Cardiac septum (tissue), 1 donor: Measurements from ENCODE around the gene FAM167B. TPM values are rescaled to one million over a fixed set of nuclear protein-coding genes. Genes with fewer than 3 reads are reported as not detected.
A peak's percentile ranks its signal among the peaks of the same experiment; 100 is the strongest.

Experiments used
- DNase-seq: peaks from one replicate; pipeline ENCODE4 v3.0.0-alpha.2; 2020; ENCODE audit warnings: low spot score
- intact Hi-C: fragments of 100-400 bp; cut with DNase I; formaldehyde crosslinking; loops from one replicate; pipeline ENCODE4 v1.14.0; 2022
- long read RNA-seq: library from polyadenylated mRNA; unstranded; transcript quantifications from one replicate; pipeline ENCODE4 v2.0.0, GENCODE V29; 2021
- total RNA-seq: library from RNA; stranded (reverse); fragmentation: NEBNext Ultra II Directional; extraction: Animal tissue kit (Norgen Biotek cat#: 25700); gene quantifications from one replicate; pipeline ENCODE4 v1.2.1, GENCODE V29; 2021
- donor health status: DM: no; HTN: no; CAD: no.

FAM167B gene
- 5.4 TPM for total RNA-seq
- long read RNA-seq, partial matches to known transcripts, result 0 of 2 reads
- long read RNA-seq, other reads (novel, unspliced or antisense), result 0 of 2 reads

DNA sequence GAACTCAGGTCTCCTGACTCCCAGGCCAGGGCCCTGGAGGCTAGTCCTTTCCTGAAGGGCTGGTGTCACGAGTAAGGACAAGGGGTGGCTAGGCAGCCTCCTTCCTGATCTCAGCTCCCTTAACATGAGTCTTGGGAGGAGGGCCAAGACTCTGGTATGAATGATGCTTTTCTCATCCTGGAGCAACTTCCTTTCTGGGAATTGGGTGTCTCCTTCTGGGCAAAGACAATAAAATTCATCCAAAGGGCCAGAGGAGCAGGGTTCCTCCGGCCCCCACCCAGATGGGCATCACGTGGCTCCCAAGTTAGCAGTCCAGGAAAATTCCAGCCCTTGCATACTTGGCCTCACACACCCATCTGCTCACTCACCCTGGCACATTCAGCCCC is at the start of gene FAM167B:
Gene FAM167B (plus strand): TSS at position 335 of the 386 bp plus-strand sequence. CDS start 200 bp downstream, outside the sequence.
- DNase-seq, result peak; percentile 79
- intact Hi-C loops, result no loop called here

DNA sequence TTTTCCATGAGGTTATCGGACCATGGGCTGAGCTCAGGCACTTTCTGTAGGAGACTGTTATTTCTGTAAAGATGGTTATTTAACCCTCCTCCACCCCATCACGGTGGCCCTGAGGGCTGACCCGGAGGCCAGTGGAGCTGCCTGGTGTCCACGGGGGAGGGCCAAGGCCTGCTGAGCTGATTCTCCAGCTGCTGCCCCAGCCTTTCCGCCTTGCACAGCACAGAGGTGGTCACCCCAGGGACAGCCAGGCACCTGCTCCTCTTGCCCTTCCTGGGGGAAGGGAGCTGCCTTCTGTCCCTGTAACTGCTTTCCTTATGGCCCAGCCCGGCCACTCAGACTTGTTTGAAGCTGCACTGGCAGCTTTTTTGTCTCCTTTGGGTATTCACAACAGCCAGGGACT is 49.2 kb upstream of the FAM167B start:
- DNase-seq, result no peak
- intact Hi-C loops, result loop anchor here (5.0 kb wide), 1 partner anchor 91 kb away; the partner anchor contains the start of gene KPNA6

DNA sequence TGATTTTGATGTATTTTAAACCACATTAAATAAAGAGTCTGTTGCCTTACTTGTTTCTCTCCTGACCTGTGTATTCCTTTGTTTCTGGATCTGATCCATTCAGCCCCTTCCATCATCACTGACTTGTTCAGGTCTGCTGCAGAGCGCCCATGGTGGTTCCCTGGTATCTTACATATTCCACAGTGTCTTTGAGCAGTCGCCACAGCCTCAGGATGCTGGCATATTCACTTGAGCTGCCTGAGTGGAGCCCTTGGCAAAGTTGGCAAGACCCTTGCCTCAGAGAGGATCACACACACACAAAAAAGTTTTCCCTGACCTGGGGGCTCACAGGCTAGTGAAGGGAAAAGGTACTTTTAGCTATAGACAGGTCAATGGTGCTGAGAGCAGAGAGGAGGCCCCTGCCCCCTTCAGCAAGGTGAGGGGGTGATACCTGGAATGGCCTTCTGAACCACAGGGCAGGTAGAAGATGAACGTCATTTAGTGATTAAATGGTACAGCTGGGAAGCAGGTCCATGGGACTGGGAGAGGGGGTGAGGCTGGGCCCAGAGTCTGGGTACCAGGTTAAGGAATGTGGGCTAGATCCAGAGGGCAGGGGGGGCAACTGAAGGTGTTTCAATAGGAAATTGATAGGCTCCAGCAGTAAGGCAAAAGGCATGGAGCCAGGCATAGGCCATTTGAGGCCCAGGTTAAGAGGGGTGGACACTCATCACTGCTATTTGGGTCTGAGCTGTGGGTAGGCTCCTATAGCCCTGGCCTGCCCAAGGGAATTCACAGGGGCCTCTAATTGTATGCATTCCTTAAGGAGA is 48.6 kb upstream of the FAM167B start:
- intact Hi-C loops, result loop anchor here (5.0 kb wide), 1 partner anchor 91 kb away; the partner anchor contains the start of gene KPNA6
- DNase-seq, result no peak

DNA sequence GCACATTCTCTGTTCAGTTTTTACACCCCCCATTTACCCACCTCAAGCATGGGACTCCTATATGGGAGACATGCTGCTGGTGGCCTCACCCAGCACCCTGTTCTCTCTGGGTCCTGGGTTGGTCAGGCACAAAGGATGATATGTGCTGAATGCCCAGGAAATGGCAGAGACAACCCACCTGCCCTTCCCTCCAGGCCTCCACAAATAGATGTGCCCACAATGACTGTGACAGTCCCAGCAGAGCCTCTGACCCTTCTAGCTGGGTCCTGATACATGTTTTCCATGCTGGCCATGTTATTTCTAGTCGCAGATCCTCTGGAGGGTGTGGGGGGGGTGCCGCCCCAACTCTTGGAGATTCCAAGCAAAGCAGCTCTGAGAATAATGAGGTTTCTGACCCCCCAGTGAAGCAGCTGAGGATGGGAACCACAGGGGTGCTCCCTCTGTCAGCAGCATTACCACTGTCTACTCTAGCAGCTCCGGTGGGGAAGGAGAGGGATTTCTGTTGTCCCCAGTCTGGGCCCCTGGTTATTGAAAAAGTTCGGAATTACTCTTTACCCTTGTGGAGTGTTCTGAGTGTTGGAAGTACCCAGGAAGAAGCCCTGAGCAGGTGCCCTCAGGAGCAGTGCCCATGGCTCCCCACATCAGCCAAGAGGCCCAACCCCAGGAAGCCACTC is 47.8 kb upstream of the FAM167B start:
- DNase-seq, result no peak
- intact Hi-C loops, result loop anchor here (5.0 kb wide), 1 partner anchor 92 kb away; the partner anchor contains the start of gene KPNA6

DNA sequence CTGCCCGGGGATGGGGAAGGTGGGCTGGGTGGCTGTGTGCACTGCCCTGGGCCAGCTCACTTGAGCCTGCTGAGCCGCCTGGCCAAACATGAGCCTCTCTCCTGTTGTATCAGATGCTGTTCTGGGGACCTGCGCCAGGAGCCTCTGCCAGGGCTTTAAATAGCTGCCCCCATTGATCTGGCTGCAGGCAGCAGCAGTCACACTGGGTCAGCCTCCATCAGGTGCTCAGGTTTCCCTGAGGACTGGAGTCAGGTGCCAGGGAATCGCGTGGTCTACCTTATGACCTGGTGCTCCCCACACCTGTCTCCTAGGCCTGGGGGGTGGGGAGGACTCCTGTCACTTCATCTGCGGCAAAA is 47.3 kb upstream of the FAM167B start:
- intact Hi-C loops, result loop anchor here (5.0 kb wide), 1 partner anchor 92 kb away; the partner anchor contains the start of gene KPNA6
- peak; percentile 84 for DNase-seq

DNA sequence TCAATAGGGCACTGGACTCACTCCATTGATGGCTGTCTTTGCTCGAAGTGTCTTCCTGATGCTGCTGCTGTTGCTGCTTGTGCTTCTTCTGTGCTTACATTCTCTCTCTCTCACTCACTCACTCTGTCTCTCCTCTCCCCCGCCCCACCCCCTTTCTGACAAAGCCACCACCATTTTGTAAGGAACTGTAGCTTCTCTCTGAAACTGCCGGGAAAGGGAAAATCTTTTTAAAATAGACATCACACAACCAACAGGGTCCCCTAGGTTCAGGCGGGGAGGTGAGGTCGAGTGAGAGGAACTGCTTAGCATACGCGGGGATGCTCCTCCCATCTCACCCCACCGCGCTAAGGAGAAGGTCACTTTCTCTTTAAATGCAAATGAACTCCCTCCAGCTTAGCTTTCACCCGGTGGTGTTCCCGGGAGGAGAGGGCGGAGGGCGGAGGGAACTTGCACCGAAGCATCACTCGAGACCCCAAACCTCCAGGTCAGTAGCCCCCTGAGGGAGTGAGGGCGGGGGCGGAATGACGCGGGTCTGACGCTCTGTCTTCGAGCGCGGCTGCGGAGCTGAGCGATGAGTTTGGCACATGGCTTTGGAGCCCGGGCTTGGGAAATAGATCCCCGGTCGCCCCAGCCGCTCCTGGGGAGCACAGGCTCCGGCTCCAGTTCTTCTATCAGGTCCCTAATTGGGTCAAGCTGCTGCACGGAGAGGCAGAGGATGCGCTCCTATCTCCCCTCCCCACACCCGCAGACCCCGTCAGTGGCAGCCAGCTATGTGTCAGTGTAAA is 46.6 kb upstream of the FAM167B start, which contains the start of gene CCDC28B:
Gene CCDC28B (plus strand): TSS at position 370 of the 785 bp plus-strand sequence. CDS start 1,341 bp downstream, outside the sequence.
- DNase-seq, result peak; percentile 82
- intact Hi-C loops, result no loop called here

DNA sequence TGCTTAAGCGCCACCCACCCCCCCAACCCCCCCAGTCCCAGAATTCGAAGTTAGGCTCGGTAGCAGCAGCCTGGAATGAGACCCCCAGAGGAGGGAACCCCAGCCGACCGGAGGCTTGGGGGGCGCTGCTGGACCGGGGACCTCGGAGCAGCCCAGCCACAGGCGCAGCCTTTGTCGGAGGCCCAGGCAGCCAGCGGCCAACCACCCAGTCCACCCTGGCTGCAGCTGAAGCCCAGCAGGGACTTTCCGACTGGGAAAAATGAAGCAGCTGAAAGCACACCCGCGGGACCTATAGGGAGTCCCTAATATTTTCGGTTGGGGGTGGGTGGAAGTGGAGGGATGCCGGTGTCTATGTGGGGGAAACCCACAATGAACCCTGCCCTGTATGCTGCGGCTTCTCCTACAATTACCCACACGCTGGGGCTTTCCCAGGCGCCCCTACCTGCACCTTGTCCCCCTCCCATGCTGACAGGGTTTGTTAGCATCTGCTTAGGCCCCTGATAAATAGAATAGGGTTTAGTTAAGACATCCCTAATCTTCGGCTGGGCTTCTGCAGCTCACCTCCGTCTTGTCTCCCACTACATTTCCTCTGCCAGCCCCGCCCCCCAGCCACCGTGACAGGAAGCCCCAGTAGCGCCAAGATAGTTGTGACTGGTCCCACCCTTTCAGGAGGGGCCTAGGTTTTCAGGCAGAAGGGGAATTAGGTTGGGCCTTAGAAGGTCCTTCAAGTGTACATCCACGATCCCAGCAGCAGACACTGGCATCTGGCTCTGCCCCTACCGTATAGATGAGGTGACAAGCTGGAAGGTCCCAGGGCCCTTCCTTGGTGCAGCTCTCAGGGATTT is 45.8 kb upstream of the FAM167B start:
- peak; percentile 87 for DNase-seq
- intact Hi-C loops, result no loop called here

DNA sequence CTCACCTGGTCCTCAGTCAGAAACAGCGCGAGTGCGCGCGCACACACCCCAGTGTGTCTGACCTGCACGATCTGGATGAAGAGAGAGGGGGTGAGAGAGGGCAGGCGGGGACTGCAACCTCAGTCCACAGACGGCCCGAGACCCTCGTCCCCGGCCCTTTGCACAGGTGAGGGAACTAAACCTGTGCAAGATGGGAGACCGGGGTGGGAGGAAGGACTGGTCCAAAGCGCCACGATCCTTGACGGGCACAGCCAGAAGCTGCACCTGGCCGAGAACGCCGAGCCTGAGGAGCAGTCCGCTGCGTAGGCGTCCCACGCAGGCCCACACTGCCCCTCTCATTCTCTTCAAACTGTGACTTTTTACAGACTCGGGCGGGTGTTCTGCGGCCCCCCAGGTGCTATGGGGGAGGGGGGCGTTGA is 42.1 kb upstream of the FAM167B start:
- intact Hi-C loops, result no loop called here
- DNase-seq, result no peak

DNA sequence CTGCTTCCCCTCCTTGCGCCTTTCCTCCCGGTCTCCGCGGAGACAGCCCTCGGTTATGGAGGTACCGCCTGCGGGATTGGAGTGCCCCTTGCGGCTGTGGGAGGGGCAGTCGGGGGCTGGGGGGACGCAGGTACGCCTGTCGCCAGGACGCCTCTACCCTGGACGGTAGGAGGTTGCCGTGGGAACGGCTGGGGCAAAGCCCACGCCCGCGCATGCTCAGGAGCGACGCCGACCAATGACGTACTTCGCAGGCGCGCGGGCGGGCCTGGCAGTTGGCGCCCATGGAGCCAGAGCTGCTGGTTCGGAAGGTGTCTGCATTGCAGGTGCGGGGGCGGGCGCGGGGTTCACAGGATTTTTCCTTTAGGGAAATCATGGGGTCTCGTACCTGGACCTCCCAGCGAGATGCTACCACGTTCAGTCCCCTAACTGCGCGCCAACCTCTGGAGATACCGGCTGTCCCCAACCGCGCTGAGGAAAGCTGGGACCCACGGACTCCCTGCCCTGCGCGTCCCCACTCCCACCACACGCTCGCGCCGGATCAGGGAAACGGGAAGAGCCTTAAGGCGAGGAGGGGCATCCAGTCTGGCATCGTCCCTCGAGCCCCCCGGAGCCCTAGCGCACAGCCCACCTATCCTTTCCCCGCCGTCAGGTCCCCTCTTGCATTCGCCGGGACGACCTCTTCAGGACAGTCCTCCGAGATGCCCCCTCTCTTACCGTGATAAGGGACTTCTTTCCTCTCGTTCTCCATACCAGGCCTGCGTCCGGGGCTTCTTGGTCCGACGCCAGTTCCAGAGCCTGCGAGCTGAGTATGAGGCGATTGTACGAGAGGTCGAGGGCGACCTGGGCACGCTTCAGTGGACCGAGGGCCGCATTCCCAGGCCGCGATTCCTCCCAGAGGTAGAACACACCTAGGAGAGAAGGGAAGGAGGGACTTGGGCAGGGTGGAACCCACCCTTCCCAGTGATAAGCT is 41.3 kb upstream of the FAM167B start, which contains the start of gene IQCC:
Gene IQCC (plus strand): TSS at position 271 of the 970 bp plus-strand sequence. CDS start 11 bp downstream, at position 282.
- peak; percentile 93 for DNase-seq
- intact Hi-C loops, result no loop called here

DNA sequence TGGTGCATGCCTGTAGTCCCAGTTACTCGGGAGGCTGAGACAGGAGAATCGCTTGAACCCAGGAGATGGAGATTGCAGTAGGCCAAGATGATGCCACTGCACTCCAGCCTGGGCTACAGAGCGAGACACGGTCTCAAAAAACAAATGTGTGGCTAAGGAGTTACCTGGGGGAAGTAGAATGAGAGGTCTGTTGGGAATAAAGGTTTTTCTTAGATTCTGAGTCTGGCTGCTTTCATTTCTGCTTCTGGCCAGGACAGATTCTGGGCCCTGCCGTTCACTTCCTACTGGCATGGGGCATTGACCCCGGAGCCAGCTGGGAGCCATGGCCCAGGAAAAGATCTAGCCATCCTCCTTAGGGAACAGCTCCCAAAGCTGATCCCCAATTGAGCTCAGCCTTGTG is 38.6 kb upstream of the FAM167B start:
- intact Hi-C loops, result no loop called here
- no peak for DNase-seq

DNA sequence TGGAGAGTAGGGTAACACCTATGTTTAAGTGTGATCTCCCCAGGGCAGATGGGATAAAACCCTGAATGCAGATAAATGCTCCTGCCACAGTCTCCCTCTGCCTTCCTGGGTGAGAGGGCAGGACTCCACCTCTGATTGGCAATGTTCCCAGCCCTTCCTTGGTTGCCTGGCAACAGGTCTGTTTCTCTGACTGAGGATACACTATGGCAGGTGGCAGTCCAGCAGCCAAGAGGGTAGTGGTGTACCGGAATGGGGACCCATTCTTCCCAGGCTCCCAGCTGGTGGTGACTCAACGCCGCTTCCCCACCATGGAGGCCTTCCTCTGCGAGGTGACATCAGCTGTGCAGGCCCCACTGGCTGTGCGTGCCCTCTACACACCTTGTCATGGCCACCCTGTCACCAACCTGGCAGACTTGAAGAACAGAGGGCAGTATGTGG is 38.1 kb upstream of the FAM167B start, which contains the start of gene DCDC2B:
Gene DCDC2B (plus strand): TSS at position 199 of the 438 bp plus-strand sequence. CDS start 5 bp downstream, at position 204.
- DNase-seq, result no peak
- intact Hi-C loops, result no loop called here

DNA sequence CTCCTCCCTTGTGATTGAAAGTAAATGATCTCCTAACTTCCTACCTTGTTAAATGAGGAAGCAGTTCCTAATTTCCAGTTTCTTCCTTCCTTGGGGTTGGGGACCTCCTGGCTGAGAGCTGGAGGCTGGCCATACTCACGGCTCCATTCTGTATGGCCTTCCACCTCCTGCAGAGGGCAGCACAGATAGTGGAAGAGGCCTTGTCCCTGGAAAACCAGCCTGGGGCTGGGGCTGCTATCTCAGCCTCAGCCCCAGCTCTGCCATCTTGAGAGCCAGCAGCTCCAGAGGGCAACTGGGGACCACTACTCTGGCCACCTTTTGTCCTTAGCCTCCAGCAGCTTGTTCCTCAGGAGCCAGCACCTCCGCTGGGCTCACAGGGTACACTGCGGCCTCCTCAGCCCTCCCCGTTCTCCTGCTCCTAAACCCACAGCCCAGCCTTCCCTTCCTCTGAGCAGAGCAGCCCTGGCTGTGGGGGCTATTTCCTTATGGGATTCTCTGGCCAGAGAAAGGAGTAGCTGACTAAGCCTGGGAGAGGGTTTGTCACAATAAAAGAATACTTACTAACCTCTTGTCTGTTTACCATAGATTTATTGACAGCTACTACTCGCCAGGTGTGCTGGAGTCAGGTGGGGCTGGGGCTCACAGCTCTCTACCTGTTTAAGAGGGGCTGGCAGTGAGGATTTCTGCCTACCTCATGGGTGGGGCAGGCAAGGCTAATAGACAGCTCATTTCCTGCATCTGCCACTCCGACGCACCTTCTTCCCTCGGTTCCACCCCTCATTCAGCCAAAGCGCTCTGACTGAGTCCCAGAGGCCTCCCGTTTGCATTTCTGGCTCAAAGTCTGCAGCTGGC is 31.2 kb upstream of the FAM167B start:
- intact Hi-C loops, result loop anchor here (2.0 kb wide), 1 partner anchor 99 kb away; no protein-coding TSS in a partner anchor
- DNase-seq, result no peak

DNA sequence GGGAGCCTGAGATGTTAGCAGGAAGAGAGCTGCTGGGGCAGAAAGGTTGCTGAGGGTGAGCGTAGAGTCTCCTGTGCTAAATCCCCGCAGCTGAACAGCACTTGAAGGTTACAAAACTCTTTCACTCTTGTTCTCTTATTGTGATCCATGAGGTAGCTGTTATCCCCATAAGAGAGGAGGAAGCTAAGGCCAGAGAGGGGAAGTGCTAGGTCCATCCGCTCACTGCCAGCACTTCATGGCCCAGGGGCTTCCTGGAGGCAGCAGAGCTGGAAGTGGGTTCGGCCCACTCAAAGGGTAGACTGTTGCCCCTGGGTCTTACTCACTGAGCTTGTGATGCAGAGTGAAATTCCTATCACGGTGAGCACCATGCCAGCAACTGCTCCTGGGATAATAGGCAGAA is 30.5 kb upstream of the FAM167B start:
- intact Hi-C loops, result loop anchor here (2.0 kb wide), 1 partner anchor 98 kb away; no protein-coding TSS in a partner anchor
- no peak for DNase-seq

DNA sequence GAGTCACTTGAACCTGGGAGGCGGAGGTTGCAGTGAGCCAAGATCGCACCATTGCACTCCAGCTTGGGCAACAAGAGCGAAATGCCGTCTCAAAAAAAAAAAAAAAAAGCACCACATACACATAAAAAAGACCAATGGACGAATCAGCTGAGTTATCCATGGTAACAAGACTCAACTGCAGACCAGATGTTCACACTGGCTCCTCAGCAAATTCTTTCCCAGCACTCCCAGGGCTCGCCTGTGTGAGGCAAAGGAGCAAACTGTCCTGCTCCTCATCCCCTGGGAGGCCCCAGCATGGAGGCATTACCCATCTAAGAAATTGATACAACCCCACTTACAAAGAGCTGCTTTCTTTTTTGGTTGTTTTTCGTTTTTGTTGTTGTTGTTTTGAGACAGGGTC is 28.0 kb upstream of the FAM167B start:
- intact Hi-C loops, result no loop called here
- DNase-seq, result no peak

DNA sequence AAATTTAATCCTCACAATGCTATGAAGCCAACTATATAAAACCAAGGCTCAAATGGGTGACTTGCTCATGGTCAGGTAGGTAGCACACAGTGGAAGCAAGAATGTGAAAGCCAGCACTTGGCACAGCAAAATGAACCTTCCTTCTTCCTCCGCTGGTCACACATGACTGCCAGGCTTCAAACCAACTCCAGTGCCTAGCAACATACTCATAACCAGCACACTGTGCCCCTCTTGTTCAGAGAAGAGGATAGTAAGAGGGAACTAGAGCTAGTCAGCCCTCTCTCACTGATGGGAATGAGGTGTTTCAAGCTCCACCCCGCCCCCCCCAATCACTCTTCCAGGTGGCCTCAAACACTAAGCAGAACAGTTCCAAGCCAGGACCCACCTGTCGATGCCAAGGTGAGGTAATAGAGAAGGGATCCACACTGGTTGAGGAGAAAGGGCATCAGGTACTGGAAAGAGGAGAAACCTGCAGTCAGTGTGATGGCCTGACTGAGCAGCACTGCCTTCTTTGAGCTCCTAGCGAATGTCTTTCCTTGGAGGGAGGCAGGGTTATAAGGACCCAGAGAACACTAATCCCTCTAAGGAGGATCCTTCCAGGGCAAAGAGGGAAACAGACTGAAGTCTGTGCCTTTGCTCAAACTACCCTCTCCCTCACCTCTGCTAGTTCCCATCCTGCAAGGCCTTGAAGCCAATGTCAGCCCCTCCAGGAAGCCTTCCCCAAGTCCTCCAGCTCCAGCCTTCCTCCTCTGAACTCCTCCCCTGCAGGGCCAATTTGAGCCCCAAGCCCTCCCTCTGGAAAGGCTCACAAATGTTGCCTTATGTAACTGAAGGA is 26.1 kb upstream of the FAM167B start:
- DNase-seq, result no peak
- intact Hi-C loops, result loop anchor here (5.0 kb wide), 1 partner anchor 171 kb away; the partner anchor contains the start of gene BSDC1
